Naive thymus-derived CD8-positive, alpha-beta T cell (primary cell): Measurements from ENCODE around the gene TSEN2. TPM values are rescaled to one million over a fixed set of nuclear protein-coding genes. Genes with fewer than 3 reads are reported as not detected.

Source experiments
- ATAC-seq, 2 donors: fragments of 150-1000 bp; cut with Tn5 transposase in 1 of 2; sonication (Bioruptor Pico), chemical (Tn5 transposase) in 1 of 2; 1 replicate in 1 of 2; 2 replicates in 1 of 2; pipeline ENCODE4 v1.10.0; 2021; ENCODE audit warnings: mild to moderate bottlenecking in 2 of 2, moderate library complexity in 2 of 2
- POLR2A ChIA-PET: fragments of 350-600 bp; sonication (Branson Sonifier 250); formaldehyde crosslinking; loops from one replicate; lab custom pipeline; 2021; ENCODE audit warnings: antibody characterized with exemption; lab: Charles Lee
- DNase-seq, 10 donors: peaks; one replicate each; pipeline versions ENCODE4 v3.0.0 to v3.0.0-alpha.2; 2020 to 2022
- H3K27ac Mint-ChIP-seq, 10 donors: one replicate each; pipeline ENCODE4 v1.8.0; 2020 to 2022; ENCODE audit warnings: mild to moderate bottlenecking in 10 of 10, mixed read lengths in 10 of 10, moderate library complexity in 4 of 10, inconsistent platforms in 1 of 10
- H3K27me3 Mint-ChIP-seq, 5 donors: one replicate each; pipeline ENCODE4 v1.8.0; 2021 to 2022; ENCODE audit warnings: mixed read lengths in 5 of 5
- H3K36me3 Mint-ChIP-seq, 3 donors: one replicate each; pipeline ENCODE4 v1.8.0; 2020 to 2022; ENCODE audit warnings: mixed read lengths in 3 of 3, mild to moderate bottlenecking in 2 of 3, inconsistent platforms in 1 of 3
- H3K4me1 Mint-ChIP-seq, 4 donors: one replicate each; pipeline ENCODE4 v1.8.0; 2021 to 2022; ENCODE audit warnings: mixed read lengths in 4 of 4
- H3K4me3 Mint-ChIP-seq, 10 donors: one replicate each; pipeline ENCODE4 v1.8.0; 2020 to 2022; ENCODE audit warnings: mild to moderate bottlenecking in 10 of 10, mixed read lengths in 10 of 10, moderate library complexity in 6 of 10, inconsistent platforms in 1 of 10
- H3K9me3 Mint-ChIP-seq, 9 donors: one replicate each; pipeline ENCODE4 v1.8.0; 2020 to 2022; ENCODE audit warnings: mixed read lengths in 9 of 9, mild to moderate bottlenecking in 3 of 9, inconsistent platforms in 1 of 9, moderate library complexity in 1 of 9
- polyA plus RNA-seq, 3 donors: library from polyadenylated mRNA; unstranded; fragments of 300-500 nt; fragmentation: Illumina TruSeq; gene quantifications; one replicate each; pipeline ENCODE4 v1.2.3, GENCODE V29; 2021
- total RNA-seq, 8 experiments: library from RNA in 2 of 8; stranded (reverse) in 2 of 8; gene quantifications; one replicate each; pipeline ENCODE4 v1.2.3 and lab custom pipeline; 2021 to 2026

Gene TSEN2
- total and polyA plus RNA-seq, 5 experiments from 2014 or later = 11.9 to 26.9 (median 21.0) TPM

GRCh38 chr3:12556690-12557472, 72.6 kb downstream of the TSEN2 start, which contains the start of gene MKRN2:
MKRN2 (plus strand) TSS chr3:12557087; CDS start chr3:12557151, 64 bp downstream.
- POLR2A ChIA-PET = interaction anchor here (0.6 to 1.6 kb wide), 7 partner anchors 12 to 450 kb away, joined by 3 to 7 read pairs (median 4); partner anchors contain the start of genes MKRN2OS, RAF1 and TSEN2
- DNase-seq (peak; percentile 69 to 92 (median 83)), ATAC-seq (peak; percentile 90 to 95)
- peaks cover 0 to 26% (median 22%) of the 10 kb centered on the region in 5 donors for H3K27me3 Mint-ChIP-seq
- H3K4me3 Mint-ChIP-seq = peak within 1 kb of the TSS; percentile 88 to 98 (median 96)
- no peaks in the 10 kb centered on the region for H3K36me3 Mint-ChIP-seq
- H3K27ac Mint-ChIP-seq = peak within 1 kb of the TSS; percentile 85 to 96 (median 92)
- no peaks in the 10 kb centered on the region for H3K9me3 Mint-ChIP-seq
- H3K4me1 Mint-ChIP-seq = peaks cover 38 to 72% (median 62%) of the 10 kb centered on the region in 4 donors

GRCh38 chr3:12557473-12558100, 73.3 kb downstream of the TSEN2 start:
- H3K4me3 Mint-ChIP-seq = peak overlapping the region; percentile 88 to 98 (median 96)
- H3K27ac Mint-ChIP-seq = peak overlapping the region; percentile 85 to 96 (median 92)
- ATAC-seq (no peak), DNase-seq (no peak)
- H3K27me3 Mint-ChIP-seq = peaks cover 0 to 26% (median 22%) of the 10 kb centered on the region in 5 donors
- H3K4me1 Mint-ChIP-seq = peaks cover 41 to 79% (median 69%) of the 10 kb centered on the region in 4 donors
- POLR2A ChIA-PET = interaction anchor here (0.6 to 2.3 kb wide), 4 partner anchors 62 to 107 kb away, joined by 3 to 9 read pairs (median 5); partner anchors contain the start of genes RAF1 and TSEN2
- no peaks in the 10 kb centered on the region for H3K36me3 Mint-ChIP-seq
- H3K9me3 Mint-ChIP-seq = no peaks in the 10 kb centered on the region

GRCh38 chr3:12558706-12559105, 74.4 kb downstream of the TSEN2 start:
- DNase-seq (no peak), ATAC-seq (no peak)
- Mint-ChIP-seq H3K4me3 (peak overlapping the region; percentile 29 to 98 (median 96)), H3K27me3 (peaks cover 0 to 22% (median 13%) of the 10 kb centered on the region in 5 donors), H3K4me1 (peaks cover 40 to 81% (median 71%) of the 10 kb centered on the region in 4 donors), H3K9me3 (no peaks in the 10 kb centered on the region), H3K36me3 (peaks cover 0 to 3% (median 2%) of the 10 kb centered on the region in 3 donors), H3K27ac (peak overlapping the region in 6 of 10 donors; percentile 15 to 91 (median 68))
- POLR2A ChIA-PET = interaction anchor here (0.9 to 2.3 kb wide), 3 partner anchors 16 to 105 kb away, joined by 3 to 9 read pairs (median 5); partner anchors contain the start of genes RAF1 and TSEN2

- peak overlapping the region in 6 of 10 donors; percentile 9 to 91 (median 30) for H3K27ac Mint-ChIP-seq
- peaks cover 37 to 78% (median 69%) of the 10 kb centered on the region in 4 donors for H3K4me1 Mint-ChIP-seq
- H3K27me3 Mint-ChIP-seq = peaks cover 0 to 14% (median 10%) of the 10 kb centered on the region in 5 donors
- H3K9me3 Mint-ChIP-seq = peaks cover 0 to under 1% (median 0%) of the 10 kb centered on the region in 9 donors
- H3K36me3 Mint-ChIP-seq = peaks cover 2 to 7% (median 4%) of the 10 kb centered on the region in 3 donors
- DNase-seq = no peak
- peak overlapping the region; percentile 10 to 97 (median 52) for H3K4me3 Mint-ChIP-seq
- POLR2A ChIA-PET = interaction anchor here (0.6 to 2.3 kb wide), 4 partner anchors 9 to 104 kb away, joined by 3 to 9 read pairs (median 3); partner anchors contain the start of genes RAF1 and TSEN2
- no peak for ATAC-seq
Observed at GRCh38 chr3:12559520-12559919, 75.2 kb downstream of the TSEN2 start.

- H3K27me3 Mint-ChIP-seq = peaks cover 0 to 6% (median 2%) of the 10 kb centered on the region in 5 donors
- H3K36me3 Mint-ChIP-seq = peaks cover 11 to 15% (median 12%) of the 10 kb centered on the region in 3 donors
- H3K9me3 Mint-ChIP-seq = peaks cover 0 to 10% (median 5%) of the 10 kb centered on the region in 9 donors
- peak overlapping the region in 8 of 10 donors; percentile 2 to 84 (median 59) for H3K27ac Mint-ChIP-seq
- DNase-seq = peak in 1 of 10 donors; percentile 27
- peak in 1 of 2 donors; percentile 37 for ATAC-seq
- POLR2A ChIA-PET = interaction anchor here (1.5 kb wide), 1 partner anchor 103 kb away, joined by 3 read pairs; the partner anchor contains the start of gene RAF1
- peaks cover 37 to 77% (median 71%) of the 10 kb centered on the region in 4 donors for H3K4me1 Mint-ChIP-seq
- peak overlapping the region in 5 of 10 donors; percentile 4 to 88 (median 13) for H3K4me3 Mint-ChIP-seq
Observed at GRCh38 chr3:12560505-12561190, 76.4 kb downstream of the TSEN2 start.

GRCh38 chr3:12561397-12561796, 77.1 kb downstream of the TSEN2 start:
- no peak for DNase-seq
- POLR2A ChIA-PET = no interaction called here
- peak overlapping the region in 2 of 10 donors; percentile 25 to 88 for H3K4me3 Mint-ChIP-seq
- H3K27me3 Mint-ChIP-seq = peaks cover 0 to 1% (median 0%) of the 10 kb centered on the region in 5 donors
- H3K4me1 Mint-ChIP-seq = peaks cover 32 to 72% (median 68%) of the 10 kb centered on the region in 4 donors
- peaks cover 0 to 15% (median 9%) of the 10 kb centered on the region in 9 donors for H3K9me3 Mint-ChIP-seq
- H3K36me3 Mint-ChIP-seq = peaks cover 15 to 20% (median 17%) of the 10 kb centered on the region in 3 donors
- no peak for ATAC-seq
- peak overlapping the region in 5 of 10 donors; percentile 5 to 84 (median 68) for H3K27ac Mint-ChIP-seq

- POLR2A ChIA-PET = no interaction called here
- Mint-ChIP-seq H3K36me3 (peaks cover 20 to 26% (median 24%) of the 10 kb centered on the region in 3 donors), H3K27ac (peak overlapping the region in 3 of 10 donors; percentile 36 to 69 (median 44)), H3K4me1 (peaks cover 30 to 68% (median 65%) of the 10 kb centered on the region in 4 donors), H3K4me3 (no peak overlapping the region), H3K9me3 (peaks cover 2 to 22% (median 15%) of the 10 kb centered on the region in 9 donors), H3K27me3 (no peaks in the 10 kb centered on the region)
- no peak for ATAC-seq
- no peak for DNase-seq
Observed at GRCh38 chr3:12562451-12562850, 78.2 kb downstream of the TSEN2 start.

GRCh38 chr3:12566976-12567375, 82.7 kb downstream of the TSEN2 start:
- no peak for ATAC-seq
- Mint-ChIP-seq H3K27me3 (no peaks in the 10 kb centered on the region), H3K9me3 (peaks cover 2 to 22% (median 16%) of the 10 kb centered on the region in 9 donors), H3K4me1 (peaks cover 3 to 36% (median 23%) of the 10 kb centered on the region in 4 donors), H3K36me3 (peaks cover 24 to 58% (median 50%) of the 10 kb centered on the region in 3 donors), H3K4me3 (no peak overlapping the region), H3K27ac (no peak overlapping the region)
- no peak for DNase-seq
- POLR2A ChIA-PET = no interaction called here

GRCh38 chr3:12568747-12569146, 84.5 kb downstream of the TSEN2 start:
- POLR2A ChIA-PET = interaction anchor here (0.7 kb wide), 1 partner anchor 9 kb away, joined by 3 read pairs; no protein-coding TSS in a partner anchor
- Mint-ChIP-seq H3K36me3 (peaks cover 24 to 72% (median 57%) of the 10 kb centered on the region in 3 donors), H3K9me3 (peaks cover 2 to 22% (median 16%) of the 10 kb centered on the region in 9 donors), H3K27me3 (no peaks in the 10 kb centered on the region), H3K4me3 (no peak overlapping the region), H3K4me1 (peaks cover 0 to 25% (median 12%) of the 10 kb centered on the region in 4 donors), H3K27ac (peak overlapping the region in 3 of 10 donors; percentile 22 to 65 (median 48))
- ATAC-seq (no peak), DNase-seq (no peak)

GRCh38 chr3:12569836-12570235, 85.6 kb downstream of the TSEN2 start:
- Mint-ChIP-seq H3K4me1 (peaks cover 1 to 21% (median 7%) of the 10 kb centered on the region in 4 donors), H3K36me3 (peaks cover 22 to 78% (median 60%) of the 10 kb centered on the region in 3 donors), H3K27ac (no peak overlapping the region), H3K9me3 (peaks cover 2 to 21% (median 14%) of the 10 kb centered on the region in 9 donors), H3K4me3 (no peak overlapping the region), H3K27me3 (no peaks in the 10 kb centered on the region)
- POLR2A ChIA-PET = no interaction called here
- ATAC-seq = no peak
- DNase-seq = no peak

- Mint-ChIP-seq H3K27me3 (no peaks in the 10 kb centered on the region), H3K9me3 (peaks cover 0 to 8% (median 3%) of the 10 kb centered on the region in 9 donors), H3K27ac (peak overlapping the region in 2 of 10 donors; percentile 3 to 27), H3K4me3 (no peak overlapping the region), H3K4me1 (peaks cover 0 to 12% (median 5%) of the 10 kb centered on the region in 4 donors), H3K36me3 (peaks cover 15 to 87% (median 66%) of the 10 kb centered on the region in 3 donors)
- ATAC-seq = no peak
- no peak for DNase-seq
- POLR2A ChIA-PET = no interaction called here
Observed at GRCh38 chr3:12571986-12572385, 87.7 kb downstream of the TSEN2 start.
